GM19099 (cell line): Measurements from ENCODE around the gene MEGF9.

Experiments
- POLR2A ChIP-seq: IDR thresholded peaks from 3 replicates; pipeline ENCODE4 v1.6.1; 2011; ENCODE audit warnings: low read depth; ENCODE audit not compliant: insufficient read length; ENCODE audit errors: extremely low read depth

MEGF9 gene

GRCh38 chr9:120714088-120714845, at the start of gene MEGF9:
MEGF9 (minus strand) TSS chr9:120714470; CDS start chr9:120714358, 112 bp downstream.
- TF ChIP-seq POLR2A = peak; percentile 75

GRCh38 chr9:120761006-120761405, 46.7 kb upstream of the MEGF9 start:
- no peak for TF ChIP-seq POLR2A

GRCh38 chr9:120759755-120760400, 45.6 kb upstream of the MEGF9 start:
- TF ChIP-seq POLR2A = no peak

GRCh38 chr9:120758544-120758943, 44.3 kb upstream of the MEGF9 start:
- TF ChIP-seq POLR2A = no peak

GRCh38 chr9:120757026-120757913, 43.0 kb upstream of the MEGF9 start:
- no peak for TF ChIP-seq POLR2A

GRCh38 chr9:120756531-120756930, 42.3 kb upstream of the MEGF9 start:
- TF ChIP-seq POLR2A = no peak

GRCh38 chr9:120755810-120756434, 41.7 kb upstream of the MEGF9 start:
- no peak for TF ChIP-seq POLR2A

DNA sequence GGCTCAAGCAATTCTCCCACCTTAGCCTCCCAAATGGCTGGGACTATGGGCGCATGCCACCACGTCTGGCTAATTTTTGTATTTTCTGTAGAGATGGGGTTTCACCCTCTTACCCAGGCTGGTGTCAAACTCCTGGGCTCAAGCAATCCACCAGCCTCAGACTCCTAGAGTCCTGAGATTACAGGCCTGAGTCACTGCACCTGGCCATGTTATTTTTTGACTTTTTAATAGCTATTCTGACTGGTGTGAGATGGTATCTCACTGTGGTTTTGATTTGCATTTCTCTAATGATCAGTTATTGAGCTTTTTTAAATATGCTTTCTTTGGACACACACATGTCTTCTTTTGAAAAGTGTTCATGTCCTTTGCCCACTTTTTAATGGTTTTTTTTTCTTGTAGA, 40.8 kb upstream of the MEGF9 start:
- TF ChIP-seq POLR2A = no peak

GRCh38 chr9:120750421-120750820, 36.2 kb upstream of the MEGF9 start:
- no peak for TF ChIP-seq POLR2A

DNA sequence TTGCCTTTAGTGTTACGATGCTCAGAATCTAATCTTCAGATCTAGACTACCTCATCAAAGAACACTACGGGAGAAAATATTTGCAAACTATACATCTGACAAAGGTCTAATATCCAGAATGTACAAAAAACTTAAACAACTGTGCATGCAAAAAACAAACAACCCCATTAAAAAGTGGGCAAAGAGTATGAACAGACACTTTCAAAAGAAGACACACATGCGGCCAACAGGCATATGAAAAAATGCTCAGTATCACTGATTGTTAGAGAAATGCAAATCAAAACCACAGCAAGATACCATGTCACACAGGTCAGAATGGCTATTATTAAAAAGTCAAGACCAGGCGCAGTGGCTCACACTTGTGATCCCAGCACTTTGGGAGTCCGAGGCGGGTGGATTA, 31.0 kb upstream of the MEGF9 start:
- TF ChIP-seq POLR2A = no peak

GRCh38 chr9:120742951-120743416, 28.7 kb upstream of the MEGF9 start:
- no peak for TF ChIP-seq POLR2A

GRCh38 chr9:120741701-120742100, 27.4 kb upstream of the MEGF9 start:
- TF ChIP-seq POLR2A = no peak

- TF ChIP-seq POLR2A = no peak
These were observed 26.9 kb upstream of the MEGF9 start for GRCh38 chr9:120741191-120741590.

DNA sequence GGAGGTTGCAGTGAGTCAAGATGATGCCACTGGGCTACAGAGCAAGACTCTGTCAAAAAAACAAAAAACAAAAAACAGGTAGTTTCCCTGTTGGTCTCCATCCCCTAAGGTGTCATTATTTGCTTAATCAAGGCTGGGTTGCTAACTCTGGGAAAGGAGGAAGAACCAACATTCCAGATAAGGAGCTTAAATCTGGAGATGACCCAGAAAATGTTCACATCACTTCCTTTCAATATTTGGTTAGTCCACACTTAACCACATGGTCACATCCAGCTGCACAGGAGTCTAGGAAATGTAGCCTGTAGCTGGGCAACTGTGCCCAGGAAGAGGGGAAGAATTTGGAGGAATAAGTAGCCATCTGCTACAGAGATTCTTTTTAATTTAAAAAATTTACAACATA, 25.9 kb upstream of the MEGF9 start:
- no peak for TF ChIP-seq POLR2A
